Raji (cell line): ENCODE data around the gene RYR3.

Experiments
- POLR2A ChIP-seq: IDR thresholded peaks from 2 replicates; pipeline ENCODE4 v1.6.1; 2011; ENCODE audit warnings: low read depth, low read length, control low read depth; ENCODE audit not compliant: insufficient read depth

Gene RYR3

GRCh38 chr15:33395846-33396245 is 85.1 kb downstream of the RYR3 start:
- TF ChIP-seq POLR2A = no peak

- no peak for TF ChIP-seq POLR2A
These were observed 85.7 kb downstream of the RYR3 start for GRCh38 chr15:33396475-33396874.

DNA sequence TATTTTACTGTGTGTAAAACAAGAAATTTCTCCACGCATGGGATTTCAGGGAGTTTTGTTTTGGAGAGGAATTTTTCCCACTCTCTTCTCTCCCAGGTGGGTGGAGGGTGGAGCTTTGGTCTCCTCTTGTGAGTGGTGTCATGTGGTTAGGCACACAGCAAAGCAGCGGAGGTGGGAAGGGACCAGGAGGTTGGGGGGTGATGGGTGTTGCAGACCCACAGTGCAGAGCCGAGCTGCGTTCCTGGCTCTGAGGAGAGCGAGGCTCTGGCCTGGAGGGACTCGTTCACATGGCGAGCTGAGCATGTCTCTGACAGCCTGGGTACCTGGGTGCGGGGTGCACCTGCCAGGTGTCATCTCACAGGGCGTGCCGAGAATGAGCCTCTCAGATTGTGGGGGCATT is 87.8 kb downstream of the RYR3 start:
- no peak for TF ChIP-seq POLR2A

DNA sequence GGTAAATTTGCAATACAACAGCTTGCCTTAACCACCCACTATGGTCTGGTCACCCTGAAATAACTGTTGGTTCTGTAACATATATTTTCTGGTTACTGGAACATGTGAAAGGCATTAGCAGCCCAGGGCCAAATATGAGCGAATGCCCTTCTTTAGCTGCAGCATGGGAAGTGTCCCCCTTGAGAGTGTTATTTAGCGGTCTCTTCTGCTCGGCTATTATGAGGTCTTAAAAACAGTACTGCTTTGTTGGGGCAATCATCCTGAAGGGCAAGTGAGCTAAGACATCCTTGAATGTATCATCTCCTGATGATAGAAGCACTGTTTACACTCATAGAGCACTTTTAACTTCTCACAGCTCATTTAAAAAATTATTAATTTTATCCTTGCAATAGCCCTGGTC is 90.2 kb downstream of the RYR3 start:
- no peak for TF ChIP-seq POLR2A

DNA sequence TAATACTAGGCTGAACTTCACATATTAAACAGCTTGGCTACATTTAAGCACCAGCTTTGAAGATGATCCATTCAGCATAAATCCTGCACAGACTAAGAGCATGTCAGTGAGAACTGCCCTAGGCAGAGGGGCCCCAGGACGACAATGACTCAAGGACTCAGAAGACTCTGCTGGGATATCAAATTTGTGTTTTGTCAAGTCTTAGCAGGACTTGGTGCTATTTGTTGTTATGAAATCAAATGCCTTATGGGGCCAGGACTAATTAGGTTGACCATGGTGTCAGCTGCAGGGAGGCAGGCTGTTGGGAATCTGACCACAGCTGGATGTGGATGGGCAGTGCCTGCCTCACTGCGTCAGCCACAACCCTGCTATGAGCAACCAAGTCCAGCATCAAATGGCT is 91.8 kb downstream of the RYR3 start:
- TF ChIP-seq POLR2A = no peak

- TF ChIP-seq POLR2A = no peak
These were observed 94.3 kb downstream of the RYR3 start for GRCh38 chr15:33405096-33405495.

- TF ChIP-seq POLR2A = no peak
These were observed 101.1 kb downstream of the RYR3 start for GRCh38 chr15:33411596-33412540.

DNA sequence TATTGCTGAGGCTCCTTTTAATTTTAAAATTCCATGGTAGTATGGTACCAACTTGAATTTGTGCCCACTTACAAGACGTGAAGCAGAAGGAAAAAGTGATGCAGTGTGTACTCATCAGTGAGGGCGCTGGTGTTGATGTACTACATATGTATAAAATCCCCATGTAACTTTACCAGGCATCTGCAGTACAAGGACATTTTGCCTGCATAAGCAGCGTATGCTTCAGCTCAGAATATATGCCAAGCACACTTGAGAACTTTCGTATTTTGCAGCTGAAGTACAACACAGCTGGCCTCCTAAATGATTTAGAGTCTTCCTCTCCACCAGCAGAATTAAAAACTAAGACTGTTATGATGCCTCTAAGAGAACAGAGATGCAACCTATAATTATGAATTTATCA is 108.9 kb downstream of the RYR3 start:
- no peak for TF ChIP-seq POLR2A

DNA sequence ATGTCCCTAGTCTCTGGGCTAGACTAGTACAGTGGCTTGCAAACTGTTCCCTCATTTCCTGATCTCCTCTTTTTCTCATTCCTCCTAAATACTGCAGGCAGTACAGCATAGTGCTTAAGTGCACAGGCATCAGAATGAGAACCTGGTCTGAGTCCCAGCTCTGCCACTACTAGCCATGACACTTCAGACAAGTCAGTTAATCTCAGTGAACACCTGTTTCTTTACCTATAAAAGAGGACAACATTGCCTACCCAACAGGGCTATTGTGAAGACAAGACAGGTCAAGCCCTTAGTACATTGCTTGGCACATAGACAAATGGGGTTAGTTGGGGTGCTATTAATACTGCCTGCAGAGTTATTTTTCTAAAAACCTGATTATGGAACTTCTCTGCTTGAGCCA is 113.3 kb downstream of the RYR3 start:
- TF ChIP-seq POLR2A = no peak

- no peak for TF ChIP-seq POLR2A
These were observed 114.4 kb downstream of the RYR3 start for GRCh38 chr15:33425142-33425541.

GRCh38 chr15:33430577-33430976 is 119.8 kb downstream of the RYR3 start:
- TF ChIP-seq POLR2A = no peak

GRCh38 chr15:33433821-33434220 is 123.1 kb downstream of the RYR3 start:
- TF ChIP-seq POLR2A = no peak

- TF ChIP-seq POLR2A = no peak
These were observed 127.6 kb downstream of the RYR3 start for GRCh38 chr15:33438396-33438795.

- no peak for TF ChIP-seq POLR2A
These were observed 130.1 kb downstream of the RYR3 start for GRCh38 chr15:33440900-33441299.

GRCh38 chr15:33442449-33442848 is 131.7 kb downstream of the RYR3 start:
- TF ChIP-seq POLR2A = no peak

DNA sequence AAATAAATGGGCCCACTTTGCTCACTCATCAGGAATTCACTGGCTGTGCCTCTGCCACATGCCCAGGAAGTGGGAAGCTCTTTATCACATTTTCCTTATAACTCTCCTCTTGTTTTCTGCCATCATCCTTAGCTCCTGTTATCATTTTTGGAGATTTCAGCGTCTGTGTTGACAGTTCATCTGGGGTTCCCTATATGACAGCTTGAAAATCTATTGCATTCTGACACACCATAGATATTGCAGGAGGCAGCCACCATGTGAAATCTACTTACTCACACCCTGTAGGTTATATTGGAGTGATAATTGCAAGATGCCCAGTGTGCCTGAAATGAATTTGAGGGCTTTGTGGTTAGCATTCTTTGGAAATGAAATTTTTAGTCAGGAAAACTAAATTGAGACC is 132.9 kb downstream of the RYR3 start:
- TF ChIP-seq POLR2A = no peak

GRCh38 chr15:33445984-33446383 is 135.2 kb downstream of the RYR3 start:
- no peak for TF ChIP-seq POLR2A

GRCh38 chr15:33448151-33448550 is 137.4 kb downstream of the RYR3 start:
- TF ChIP-seq POLR2A = no peak
